Cardiac muscle cell (in vitro differentiated cells and primary cell): Measurements from ENCODE around the gene CEACAM5. TPM values are rescaled to one million over a fixed set of nuclear protein-coding genes. Genes with fewer than 3 reads are reported as not detected.
"Not testable (repeated sequence)": the region's sequence is repeated elsewhere in the genome, so short reads cannot be mapped to it uniquely, and the experiment has no call there.

Experiments used
- DNase-seq, 2 donors: peaks; one replicate each; pipeline versions ENCODE4 v3.0.0 to v3.0.0-alpha.2; 2010 to 2017; ENCODE audit warnings: low read depth in 1 of 2, low spot score in 1 of 2
- H3K27ac ChIP-seq: fragments of 200-600 bp; sonication (generic); 2 replicates; pipeline ENCODE4 v1.5.1; 2016
- H3K27me3 ChIP-seq: fragments of 200-600 bp; sonication (generic); 2 replicates; pipeline ENCODE4 v1.6.0; 2016; ENCODE audit warnings: control low read depth
- H3K36me3 ChIP-seq: fragments of 200-600 bp; sonication (generic); 2 replicates; pipeline ENCODE4 v1.5.1; 2016; ENCODE audit warnings: control low read depth
- H3K4me1 ChIP-seq: fragments of 200-600 bp; sonication (generic); 2 replicates; pipeline ENCODE4 v1.8.1; 2017; ENCODE audit warnings: low read depth, mild to moderate bottlenecking, mixed run types
- H3K4me3 ChIP-seq: fragments of 200-600 bp; sonication (generic); 2 replicates; pipeline ENCODE4 v1.5.1; 2016; ENCODE audit warnings: mild to moderate bottlenecking
- H3K9me3 ChIP-seq: fragments of 200-600 bp; sonication (generic); 2 replicates; pipeline ENCODE4 v1.5.1; 2017; ENCODE audit warnings: low read depth, mild to moderate bottlenecking, control low read depth
- CTCF ChIP-seq: IDR thresholded peaks from 2 replicates; pipeline ENCODE4 v1.5.1; 2012; ENCODE audit warnings: low read depth, mild to moderate bottlenecking, low read length
- polyA plus RNA-seq: library from polyadenylated mRNA; unstranded; fragments of >200 nt; fragmentation: Nextera tagmentation; extraction: Ambion mirVana; gene quantifications from 2 replicates; pipeline ENCODE4 v1.2.1, GENCODE V29; 2016
- total RNA-seq: library from RNA; depleted of rRNA; stranded (reverse); fragments of >200 nt; gene quantifications from 2 replicates; pipeline ENCODE4 v1.2.3, GENCODE V29; 2016

Gene CEACAM5
- total and polyA plus RNA-seq, 2 experiments from 2014 or later = not detected

GRCh38 chr19:41745756-41746155 is 37.3 kb downstream of the CEACAM5 start:
- Histone ChIP-seq H3K4me3 (no peak overlapping the region), H3K27me3 (no peaks in the 10 kb centered on the region), H3K4me1 (no peaks in the 10 kb centered on the region), H3K9me3 (no peaks in the 10 kb centered on the region), H3K27ac (no peak overlapping the region), H3K36me3 (no peaks in the 10 kb centered on the region)
- no peak for DNase-seq
- TF ChIP-seq CTCF = no peak

GRCh38 chr19:41746593-41747227 is 38.3 kb downstream of the CEACAM5 start:
- DNase-seq = peak in 1 of 2 donors; percentile 67
- no peaks in the 10 kb centered on the region for H3K4me1 ChIP-seq
- no peaks in the 10 kb centered on the region for H3K9me3 ChIP-seq
- no peaks in the 10 kb centered on the region for H3K27me3 ChIP-seq
- TF ChIP-seq CTCF = peak; percentile 62
- H3K4me3 ChIP-seq = no peak overlapping the region
- H3K36me3 ChIP-seq = no peaks in the 10 kb centered on the region
- H3K27ac ChIP-seq = no peak overlapping the region

GRCh38 chr19:41748012-41748411 is 39.6 kb downstream of the CEACAM5 start:
- H3K27ac ChIP-seq = no peak overlapping the region
- no peak overlapping the region for H3K4me3 ChIP-seq
- H3K9me3 ChIP-seq = no peaks in the 10 kb centered on the region
- H3K36me3 ChIP-seq = no peaks in the 10 kb centered on the region
- no peaks in the 10 kb centered on the region for H3K4me1 ChIP-seq
- no peaks in the 10 kb centered on the region for H3K27me3 ChIP-seq
- no peak for DNase-seq
- no peak for TF ChIP-seq CTCF

GRCh38 chr19:41750248-41751134 is 42.1 kb downstream of the CEACAM5 start:
- not testable (repeated sequence) for H3K27ac ChIP-seq, H3K36me3 ChIP-seq, H3K4me1 ChIP-seq, H3K27me3 ChIP-seq, H3K4me3 ChIP-seq, H3K9me3 ChIP-seq
- DNase-seq = peak in 1 of 2 donors; percentile 3

- Histone ChIP-seq H3K27me3 (no peaks in the 10 kb centered on the region), H3K9me3 (no peaks in the 10 kb centered on the region), H3K4me1 (no peaks in the 10 kb centered on the region), H3K27ac (no peak overlapping the region), H3K4me3 (no peak overlapping the region), H3K36me3 (no peaks in the 10 kb centered on the region)
- peak in 1 of 2 donors; percentile 40 for DNase-seq
- TF ChIP-seq CTCF = peak; percentile 73
Observed at GRCh38 chr19:41753159-41753558, 44.7 kb downstream of the CEACAM5 start.

- H3K4me3 ChIP-seq = no peak overlapping the region
- H3K27me3 ChIP-seq = no peaks in the 10 kb centered on the region
- H3K27ac ChIP-seq = no peak overlapping the region
- no peaks in the 10 kb centered on the region for H3K9me3 ChIP-seq
- peak; percentile 83 for TF ChIP-seq CTCF
- H3K4me1 ChIP-seq = no peaks in the 10 kb centered on the region
- no peaks in the 10 kb centered on the region for H3K36me3 ChIP-seq
- peak in 1 of 2 donors; percentile 36 for DNase-seq
Observed at GRCh38 chr19:41753936-41754529, 45.6 kb downstream of the CEACAM5 start.
